ENCODE results near the gene TBX4. TPM values are rescaled to one million over a fixed set of nuclear protein-coding genes. Genes with fewer than 3 reads are reported as not detected.
A peak's percentile ranks its signal among the peaks of the same experiment; 100 is the strongest.

The TBX4 gene
- total and polyA plus RNA-seq, 2 of the 13 experiments (the other 11 are each of a cell fraction or from before 2014, with no cell fraction given) = 0.11 to 1.1 TPM

DNA sequence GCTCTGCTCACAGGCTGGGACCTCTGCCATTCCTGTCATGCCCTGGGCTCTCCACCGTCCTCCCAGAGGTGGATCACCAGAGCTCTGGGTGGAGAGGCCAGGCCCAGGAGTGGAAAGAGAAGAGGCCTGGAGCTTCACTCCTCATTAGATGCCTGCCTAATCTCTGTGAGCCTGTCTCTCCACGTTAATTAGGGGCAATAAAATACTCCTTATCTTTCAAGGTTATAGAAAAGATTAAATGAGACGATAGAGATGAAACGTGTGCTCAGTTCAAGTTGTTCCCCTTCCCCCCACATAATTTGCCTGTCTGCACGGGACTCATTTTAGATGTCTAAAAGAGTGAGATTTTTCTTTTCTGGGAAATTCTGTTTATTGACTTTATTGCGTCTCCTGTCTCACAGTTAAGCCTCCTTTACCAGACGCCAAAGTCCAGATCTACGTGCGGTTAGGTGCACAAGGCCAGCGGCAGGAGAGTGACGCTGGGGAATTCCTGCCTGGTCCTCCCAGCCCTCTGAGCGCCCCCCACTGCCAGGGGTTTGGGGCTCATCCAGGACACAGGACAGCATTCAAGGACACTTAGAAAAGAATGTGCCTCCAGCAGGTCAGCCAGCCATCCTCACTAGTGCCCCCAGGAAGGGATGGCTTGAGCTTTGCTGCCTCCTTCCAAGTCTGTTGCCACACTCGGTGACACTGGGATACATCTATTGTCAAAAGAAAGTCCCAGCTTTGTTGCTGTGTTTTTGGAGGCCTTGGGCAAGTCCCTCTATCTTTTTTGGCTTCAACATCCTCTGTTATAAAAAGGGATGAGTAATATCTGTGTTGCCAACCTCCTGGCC, 42.3 kb downstream of the TBX4 start (continued):
- TF ChIP-seq, protein P1, sequence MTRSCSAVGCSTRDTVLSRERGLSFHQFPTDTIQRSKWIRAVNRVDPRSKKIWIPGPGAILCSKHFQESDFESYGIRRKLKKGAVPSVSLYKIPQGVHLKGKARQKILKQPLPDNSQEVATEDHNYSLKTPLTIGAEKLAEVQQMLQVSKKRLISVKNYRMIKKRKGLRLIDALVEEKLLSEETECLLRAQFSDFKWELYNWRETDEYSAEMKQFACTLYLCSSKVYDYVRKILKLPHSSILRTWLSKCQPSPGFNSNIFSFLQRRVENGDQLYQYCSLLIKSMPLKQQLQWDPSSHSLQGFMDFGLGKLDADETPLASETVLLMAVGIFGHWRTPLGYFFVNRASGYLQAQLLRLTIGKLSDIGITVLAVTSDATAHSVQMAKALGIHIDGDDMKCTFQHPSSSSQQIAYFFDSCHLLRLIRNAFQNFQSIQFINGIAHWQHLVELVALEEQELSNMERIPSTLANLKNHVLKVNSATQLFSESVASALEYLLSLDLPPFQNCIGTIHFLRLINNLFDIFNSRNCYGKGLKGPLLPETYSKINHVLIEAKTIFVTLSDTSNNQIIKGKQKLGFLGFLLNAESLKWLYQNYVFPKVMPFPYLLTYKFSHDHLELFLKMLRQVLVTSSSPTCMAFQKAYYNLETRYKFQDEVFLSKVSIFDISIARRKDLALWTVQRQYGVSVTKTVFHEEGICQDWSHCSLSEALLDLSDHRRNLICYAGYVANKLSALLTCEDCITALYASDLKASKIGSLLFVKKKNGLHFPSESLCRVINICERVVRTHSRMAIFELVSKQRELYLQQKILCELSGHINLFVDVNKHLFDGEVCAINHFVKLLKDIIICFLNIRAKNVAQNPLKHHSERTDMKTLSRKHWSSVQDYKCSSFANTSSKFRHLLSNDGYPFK (CRISPR knock-in tag; IDR thresholded peaks at IDR 0.05; ENCODE audit: borderline replicate concordance) = no peak
- TF ChIP-seq ZNF274 (CRISPR knock-in tag; IDR thresholded peaks at IDR 0.05) (no peak; the same call in 1 of the 2 replicates), ZNF253 (CRISPR knock-in tag; IDR thresholded peaks at IDR 0.05; ENCODE audit: borderline replicate concordance) (no peak), SUZ12 (IDR thresholded peaks at IDR 0.05; ENCODE audit: low read depth, low read length) (no peak), ZNF44 (CRISPR knock-in tag; IDR thresholded peaks at IDR 0.05) (peak; percentile 56; the same call in 1 of the 2 replicates), ZFP90 (CRISPR knock-in tag; IDR thresholded peaks at IDR 0.05; ENCODE audit: borderline replicate concordance) (0 out of 2 replicates have a peak, but pooled peaks have one; percentile 25), ZNF160 (CRISPR knock-in tag; IDR thresholded peaks at IDR 0.05) (no peak), ZMYM2 (CRISPR knock-in tag; IDR thresholded peaks at IDR 0.05) (no peak), AGO1 (IDR thresholded peaks at IDR 0.05; ENCODE audit: low read depth, low read length, poor library complexity, severe bottlenecking) (no peak), RCOR2 (CRISPR knock-in tag; IDR thresholded peaks at IDR 0.05) (peak; percentile 69), ZMYM4 (CRISPR knock-in tag; IDR thresholded peaks at IDR 0.05) (peak; percentile 54; the same call in 1 of the 2 replicates), GABPA (IDR thresholded peaks at IDR 0.05; ENCODE audit: low read depth, low read length) (no peak), GABPA (CRISPR knock-in tag; IDR thresholded peaks at IDR 0.05; ENCODE audit: low read depth) (0 out of 2 replicates have a peak, but pooled peaks have one; percentile 12), FIP1L1 (IDR thresholded peaks at IDR 0.05; ENCODE audit: borderline replicate concordance, insufficient read depth, low read depth, low read length) (no peak), ZNF746 (CRISPR knock-in tag; IDR thresholded peaks at IDR 0.05) (no peak)
- TF ChIP-seq, protein P2, sequence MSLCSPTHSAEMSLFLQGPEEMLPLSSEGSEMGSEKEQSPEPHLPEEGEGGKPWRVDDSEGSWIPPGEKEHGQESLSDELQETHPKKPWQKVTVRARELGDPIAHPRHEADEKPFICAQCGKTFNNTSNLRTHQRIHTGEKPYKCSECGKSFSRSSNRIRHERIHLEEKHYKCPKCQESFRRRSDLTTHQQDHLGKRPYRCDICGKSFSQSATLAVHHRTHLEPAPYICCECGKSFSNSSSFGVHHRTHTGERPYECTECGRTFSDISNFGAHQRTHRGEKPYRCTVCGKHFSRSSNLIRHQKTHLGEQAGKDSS (CRISPR knock-in tag; IDR thresholded peaks at IDR 0.05; ENCODE audit: borderline replicate concordance, low read depth) = 0 out of 2 replicates have a peak, but pooled peaks have one; percentile 63
- TF ChIP-seq, protein P3, sequence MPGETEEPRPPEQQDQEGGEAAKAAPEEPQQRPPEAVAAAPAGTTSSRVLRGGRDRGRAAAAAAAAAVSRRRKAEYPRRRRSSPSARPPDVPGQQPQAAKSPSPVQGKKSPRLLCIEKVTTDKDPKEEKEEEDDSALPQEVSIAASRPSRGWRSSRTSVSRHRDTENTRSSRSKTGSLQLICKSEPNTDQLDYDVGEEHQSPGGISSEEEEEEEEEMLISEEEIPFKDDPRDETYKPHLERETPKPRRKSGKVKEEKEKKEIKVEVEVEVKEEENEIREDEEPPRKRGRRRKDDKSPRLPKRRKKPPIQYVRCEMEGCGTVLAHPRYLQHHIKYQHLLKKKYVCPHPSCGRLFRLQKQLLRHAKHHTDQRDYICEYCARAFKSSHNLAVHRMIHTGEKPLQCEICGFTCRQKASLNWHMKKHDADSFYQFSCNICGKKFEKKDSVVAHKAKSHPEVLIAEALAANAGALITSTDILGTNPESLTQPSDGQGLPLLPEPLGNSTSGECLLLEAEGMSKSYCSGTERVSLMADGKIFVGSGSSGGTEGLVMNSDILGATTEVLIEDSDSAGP (CRISPR knock-in tag; IDR thresholded peaks at IDR 0.05; ENCODE audit: borderline replicate concordance) = peak; percentile 45; the same call in 1 of the 2 replicates
- TF ChIP-seq, protein P4, sequence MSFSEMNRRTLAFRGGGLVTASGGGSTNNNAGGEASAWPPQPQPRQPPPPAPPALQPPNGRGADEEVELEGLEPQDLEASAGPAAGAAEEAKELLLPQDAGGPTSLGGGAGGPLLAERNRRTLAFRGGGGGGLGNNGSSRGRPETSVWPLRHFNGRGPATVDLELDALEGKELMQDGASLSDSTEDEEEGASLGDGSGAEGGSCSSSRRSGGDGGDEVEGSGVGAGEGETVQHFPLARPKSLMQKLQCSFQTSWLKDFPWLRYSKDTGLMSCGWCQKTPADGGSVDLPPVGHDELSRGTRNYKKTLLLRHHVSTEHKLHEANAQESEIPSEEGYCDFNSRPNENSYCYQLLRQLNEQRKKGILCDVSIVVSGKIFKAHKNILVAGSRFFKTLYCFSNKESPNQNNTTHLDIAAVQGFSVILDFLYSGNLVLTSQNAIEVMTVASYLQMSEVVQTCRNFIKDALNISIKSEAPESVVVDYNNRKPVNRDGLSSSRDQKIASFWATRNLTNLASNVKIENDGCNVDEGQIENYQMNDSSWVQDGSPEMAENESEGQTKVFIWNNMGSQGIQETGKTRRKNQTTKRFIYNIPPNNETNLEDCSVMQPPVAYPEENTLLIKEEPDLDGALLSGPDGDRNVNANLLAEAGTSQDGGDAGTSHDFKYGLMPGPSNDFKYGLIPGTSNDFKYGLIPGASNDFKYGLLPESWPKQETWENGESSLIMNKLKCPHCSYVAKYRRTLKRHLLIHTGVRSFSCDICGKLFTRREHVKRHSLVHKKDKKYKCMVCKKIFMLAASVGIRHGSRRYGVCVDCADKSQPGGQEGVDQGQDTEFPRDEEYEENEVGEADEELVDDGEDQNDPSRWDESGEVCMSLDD (CRISPR knock-in tag; IDR thresholded peaks at IDR 0.05; ENCODE audit: borderline replicate concordance) = peak; percentile 64; the same call in 1 of the 2 replicates

Measured in HepG2 (cell line).